ENCODE data around the gene FAM174A.

Gene FAM174A

GRCh38 chr5:100542086-100542485 lies 6.9 kb downstream of the FAM174A start:
- Histone ChIP-seq H3K27ac (ENCODE audit: low read depth, low read length) (no peak overlapping the region), H4K8ac (ENCODE audit: low read depth, low read length) (no peak overlapping the region), H3K36me3 (ENCODE audit: control insufficient read depth in 1 of 2, insufficient read depth in 2 of 2, low read length in 2 of 2) (no peaks in the 10 kb centered on the region), H2AK5ac (ENCODE audit: low read length) (no peak overlapping the region), H3K18ac (ENCODE audit: low read length) (no peak overlapping the region), H2AFZ (ENCODE audit: insufficient read depth, low read length, poor library complexity) (no peak overlapping the region), H2BK12ac (ENCODE audit: low read length) (no peak overlapping the region), H3K4ac (ENCODE audit: low read depth, low read length) (no peak overlapping the region), H3K4me1 (ENCODE audit: control insufficient read depth in 1 of 2, insufficient read depth in 2 of 2, low read length in 2 of 2) (no peaks in the 10 kb centered on the region), H3K23ac (ENCODE audit: low read length) (no peak overlapping the region), H3K4me2 (ENCODE audit: low read length) (no peak overlapping the region), H3K9me3 (ENCODE audit: insufficient read depth, low read depth, low read length) (no peaks in the 10 kb centered on the region), H3K27me3 (ENCODE audit: insufficient read depth, low read length) (no peaks in the 10 kb centered on the region), H3K9ac (ENCODE audit: low read length) (no peak overlapping the region), H4K12ac (ENCODE audit: low read depth, low read length) (no peak overlapping the region), H2BK120ac (ENCODE audit: insufficient read depth, low read length, poor library complexity) (no peak overlapping the region), H2BK5ac (ENCODE audit: low read depth, low read length, poor library complexity) (no peak overlapping the region), H3K4me3 (ENCODE audit: low read depth, low read length) (no peak overlapping the region), H4K91ac (ENCODE audit: low read depth, low read length) (no peak overlapping the region), H3K79me1 (ENCODE audit: low read length) (no peaks in the 10 kb centered on the region), H3K14ac (ENCODE audit: low read length) (no peak overlapping the region), H3K79me2 (ENCODE audit: control insufficient read depth, insufficient read depth, low read length, poor library complexity) (no peaks in the 10 kb centered on the region)
- no CpG with 5 or more reads among the region's 1 CpG for WGBS (ENCODE audit: extremely low coverage, insufficient coverage, insufficient read length)
- no peak for DNase-seq

- no CpG with 5 or more reads among the region's 1 CpG for WGBS (ENCODE audit: extremely low coverage, insufficient coverage, insufficient read length)
- H3K36me3 ChIP-seq (ENCODE audit: control insufficient read depth in 1 of 2, insufficient read depth in 2 of 2, low read length in 2 of 2) = no peaks in the 10 kb centered on the region
- no peak overlapping the region for H2BK120ac ChIP-seq (ENCODE audit: insufficient read depth, low read length, poor library complexity)
- H3K4me3 ChIP-seq (ENCODE audit: low read depth, low read length) = no peak overlapping the region
- H3K14ac ChIP-seq (ENCODE audit: low read length) = no peak overlapping the region
- H3K23ac ChIP-seq (ENCODE audit: low read length) = no peak overlapping the region
- no peak overlapping the region for H2BK5ac ChIP-seq (ENCODE audit: low read depth, low read length, poor library complexity)
- H3K4me2 ChIP-seq (ENCODE audit: low read length) = no peak overlapping the region
- H3K27ac ChIP-seq (ENCODE audit: low read depth, low read length) = no peak overlapping the region
- no peak overlapping the region for H2AFZ ChIP-seq (ENCODE audit: insufficient read depth, low read length, poor library complexity)
- no peaks in the 10 kb centered on the region for H3K27me3 ChIP-seq (ENCODE audit: insufficient read depth, low read length)
- H4K12ac ChIP-seq (ENCODE audit: low read depth, low read length) = no peak overlapping the region
- no peaks in the 10 kb centered on the region for H3K4me1 ChIP-seq (ENCODE audit: control insufficient read depth in 1 of 2, insufficient read depth in 2 of 2, low read length in 2 of 2)
- no peaks in the 10 kb centered on the region for H3K79me1 ChIP-seq (ENCODE audit: low read length)
- DNase-seq = no peak
- no peak overlapping the region for H3K18ac ChIP-seq (ENCODE audit: low read length)
- H2BK12ac ChIP-seq (ENCODE audit: low read length) = no peak overlapping the region
- H3K9ac ChIP-seq (ENCODE audit: low read length) = no peak overlapping the region
- no peaks in the 10 kb centered on the region for H3K79me2 ChIP-seq (ENCODE audit: control insufficient read depth, insufficient read depth, low read length, poor library complexity)
- H4K8ac ChIP-seq (ENCODE audit: low read depth, low read length) = no peak overlapping the region
- no peak overlapping the region for H2AK5ac ChIP-seq (ENCODE audit: low read length)
- H3K4ac ChIP-seq (ENCODE audit: low read depth, low read length) = no peak overlapping the region
- H4K91ac ChIP-seq (ENCODE audit: low read depth, low read length) = no peak overlapping the region
- no peaks in the 10 kb centered on the region for H3K9me3 ChIP-seq (ENCODE audit: insufficient read depth, low read depth, low read length)
Measured at GRCh38 chr5:100546001-100546400, 10.8 kb downstream of the FAM174A start.

- Histone ChIP-seq H3K23ac (ENCODE audit: low read length) (no peak overlapping the region), H2BK12ac (ENCODE audit: low read length) (no peak overlapping the region), H2AFZ (ENCODE audit: insufficient read depth, low read length, poor library complexity) (no peak overlapping the region), H3K4ac (ENCODE audit: low read depth, low read length) (no peak overlapping the region), H2AK5ac (ENCODE audit: low read length) (no peak overlapping the region), H2BK5ac (ENCODE audit: low read depth, low read length, poor library complexity) (no peak overlapping the region), H3K18ac (ENCODE audit: low read length) (no peak overlapping the region), H2BK120ac (ENCODE audit: insufficient read depth, low read length, poor library complexity) (no peak overlapping the region), H3K79me1 (ENCODE audit: low read length) (no peaks in the 10 kb centered on the region), H4K12ac (ENCODE audit: low read depth, low read length) (no peak overlapping the region), H3K27ac (ENCODE audit: low read depth, low read length) (no peak overlapping the region), H4K91ac (ENCODE audit: low read depth, low read length) (no peak overlapping the region), H3K36me3 (ENCODE audit: control insufficient read depth in 1 of 2, insufficient read depth in 2 of 2, low read length in 2 of 2) (no peaks in the 10 kb centered on the region), H3K9me3 (ENCODE audit: insufficient read depth, low read depth, low read length) (no peaks in the 10 kb centered on the region), H3K14ac (ENCODE audit: low read length) (no peak overlapping the region), H3K4me3 (ENCODE audit: low read depth, low read length) (no peak overlapping the region), H3K4me2 (ENCODE audit: low read length) (no peak overlapping the region), H4K8ac (ENCODE audit: low read depth, low read length) (no peak overlapping the region), H3K27me3 (ENCODE audit: insufficient read depth, low read length) (no peaks in the 10 kb centered on the region), H3K9ac (ENCODE audit: low read length) (no peak overlapping the region), H3K4me1 (ENCODE audit: control insufficient read depth in 1 of 2, insufficient read depth in 2 of 2, low read length in 2 of 2) (no peaks in the 10 kb centered on the region), H3K79me2 (ENCODE audit: control insufficient read depth, insufficient read depth, low read length, poor library complexity) (no peaks in the 10 kb centered on the region)
- no CpG with 5 or more reads among the region's 1 CpG for WGBS (ENCODE audit: extremely low coverage, insufficient coverage, insufficient read length)
- DNase-seq = no peak
Measured at GRCh38 chr5:100550531-100551051, 15.4 kb downstream of the FAM174A start.

GRCh38 chr5:100551183-100551582 lies 16.0 kb downstream of the FAM174A start:
- no peak overlapping the region for H2AK5ac ChIP-seq (ENCODE audit: low read length)
- WGBS (ENCODE audit: extremely low coverage, insufficient coverage, insufficient read length) = no CpG with 5 or more reads among the region's 3 CpGs
- no peak overlapping the region for H3K18ac ChIP-seq (ENCODE audit: low read length)
- H3K27me3 ChIP-seq (ENCODE audit: insufficient read depth, low read length) = no peaks in the 10 kb centered on the region
- no peaks in the 10 kb centered on the region for H3K36me3 ChIP-seq (ENCODE audit: control insufficient read depth in 1 of 2, insufficient read depth in 2 of 2, low read length in 2 of 2)
- no peak overlapping the region for H2BK120ac ChIP-seq (ENCODE audit: insufficient read depth, low read length, poor library complexity)
- H3K4me3 ChIP-seq (ENCODE audit: low read depth, low read length) = no peak overlapping the region
- H3K4me1 ChIP-seq (ENCODE audit: control insufficient read depth in 1 of 2, insufficient read depth in 2 of 2, low read length in 2 of 2) = no peaks in the 10 kb centered on the region
- H4K12ac ChIP-seq (ENCODE audit: low read depth, low read length) = no peak overlapping the region
- no peak overlapping the region for H2BK12ac ChIP-seq (ENCODE audit: low read length)
- no peak overlapping the region for H3K9ac ChIP-seq (ENCODE audit: low read length)
- H3K9me3 ChIP-seq (ENCODE audit: insufficient read depth, low read depth, low read length) = no peaks in the 10 kb centered on the region
- H3K27ac ChIP-seq (ENCODE audit: low read depth, low read length) = no peak overlapping the region
- H3K79me2 ChIP-seq (ENCODE audit: control insufficient read depth, insufficient read depth, low read length, poor library complexity) = no peaks in the 10 kb centered on the region
- DNase-seq = no peak
- no peak overlapping the region for H3K23ac ChIP-seq (ENCODE audit: low read length)
- no peaks in the 10 kb centered on the region for H3K79me1 ChIP-seq (ENCODE audit: low read length)
- no peak overlapping the region for H2BK5ac ChIP-seq (ENCODE audit: low read depth, low read length, poor library complexity)
- no peak overlapping the region for H4K91ac ChIP-seq (ENCODE audit: low read depth, low read length)
- H2AFZ ChIP-seq (ENCODE audit: insufficient read depth, low read length, poor library complexity) = no peak overlapping the region
- H4K8ac ChIP-seq (ENCODE audit: low read depth, low read length) = no peak overlapping the region
- H3K4me2 ChIP-seq (ENCODE audit: low read length) = no peak overlapping the region
- H3K14ac ChIP-seq (ENCODE audit: low read length) = no peak overlapping the region
- H3K4ac ChIP-seq (ENCODE audit: low read depth, low read length) = no peak overlapping the region
